Measurements from ENCODE around the gene ARHGAP12.
"Not testable (repeated sequence)": the region's sequence is repeated elsewhere in the genome, so short reads cannot be mapped to it uniquely, and the experiment has no call there.

ARHGAP12 gene

GRCh38 chr10:31926765-31927564, 1.7 kb downstream of the ARHGAP12 start:
- in situ Hi-C loops (cut with MboI; ENCODE audit: low sequenced_read_pairs) = no loop called here

GRCh38 chr10:31926160-31926559, 2.5 kb downstream of the ARHGAP12 start:
- in situ Hi-C loops (cut with MboI; ENCODE audit: low sequenced_read_pairs) = no loop called here

GRCh38 chr10:31924833-31925232, 3.8 kb downstream of the ARHGAP12 start:
- in situ Hi-C loops (cut with MboI; ENCODE audit: low sequenced_read_pairs) = no loop called here

GRCh38 chr10:31923389-31923788, 5.2 kb downstream of the ARHGAP12 start:
- in situ Hi-C loops (cut with MboI; ENCODE audit: low sequenced_read_pairs) = no loop called here

GRCh38 chr10:31921031-31921430, 7.6 kb downstream of the ARHGAP12 start:
- in situ Hi-C loops (cut with MboI; ENCODE audit: low sequenced_read_pairs) = no loop called here

- in situ Hi-C loops (cut with MboI; ENCODE audit: low sequenced_read_pairs) = no loop called here
These were observed 8.1 kb downstream of the ARHGAP12 start for GRCh38 chr10:31920538-31920937.

GRCh38 chr10:31918671-31919409, 9.8 kb downstream of the ARHGAP12 start:
- in situ Hi-C loops (cut with MboI; ENCODE audit: low sequenced_read_pairs) = no loop called here

GRCh38 chr10:31914370-31914769, 14.3 kb downstream of the ARHGAP12 start:
- in situ Hi-C loops (cut with MboI; ENCODE audit: low sequenced_read_pairs) = no loop called here

GRCh38 chr10:31912898-31913850, 15.5 kb downstream of the ARHGAP12 start:
- in situ Hi-C loops (cut with MboI; ENCODE audit: low sequenced_read_pairs) = no loop called here

- in situ Hi-C loops (cut with MboI; ENCODE audit: low sequenced_read_pairs) = no loop called here
These were observed 16.3 kb downstream of the ARHGAP12 start for GRCh38 chr10:31912289-31912688.

GRCh38 chr10:31910016-31910415, 18.6 kb downstream of the ARHGAP12 start:
- in situ Hi-C loops (cut with MboI; ENCODE audit: low sequenced_read_pairs) = no loop called here

- in situ Hi-C loops (cut with MboI; ENCODE audit: low sequenced_read_pairs) = no loop called here
These were observed 20.5 kb downstream of the ARHGAP12 start for GRCh38 chr10:31908157-31908556.

- in situ Hi-C loops (cut with MboI; ENCODE audit: low sequenced_read_pairs) = no loop called here
These were observed 22.6 kb downstream of the ARHGAP12 start for GRCh38 chr10:31906039-31906438.

GRCh38 chr10:31905586-31905985, 23.0 kb downstream of the ARHGAP12 start:
- in situ Hi-C loops (cut with MboI; ENCODE audit: low sequenced_read_pairs) = no loop called here

- in situ Hi-C loops (cut with MboI; ENCODE audit: low sequenced_read_pairs) = no loop called here
These were observed 26.0 kb downstream of the ARHGAP12 start for GRCh38 chr10:31902625-31903024.

GRCh38 chr10:31897506-31897905, 31.1 kb downstream of the ARHGAP12 start:
- in situ Hi-C loops (cut with MboI; ENCODE audit: low sequenced_read_pairs) = no loop called here

GRCh38 chr10:31896968-31897384, 31.7 kb downstream of the ARHGAP12 start:
- in situ Hi-C loops (cut with MboI; ENCODE audit: low sequenced_read_pairs) = no loop called here

- in situ Hi-C loops (cut with MboI; ENCODE audit: low sequenced_read_pairs) = not testable (repeated sequence)
These were observed 32.9 kb downstream of the ARHGAP12 start for GRCh38 chr10:31895722-31896121.

GRCh38 chr10:31888442-31888841, 40.2 kb downstream of the ARHGAP12 start:
- in situ Hi-C loops (cut with MboI; ENCODE audit: low sequenced_read_pairs) = no loop called here

GRCh38 chr10:31887850-31888249, 40.8 kb downstream of the ARHGAP12 start:
- in situ Hi-C loops (cut with MboI; ENCODE audit: low sequenced_read_pairs) = no loop called here

GRCh38 chr10:31886885-31887284, 41.7 kb downstream of the ARHGAP12 start:
- in situ Hi-C loops (cut with MboI; ENCODE audit: low sequenced_read_pairs) = no loop called here
